ENCODE results near the gene GREM2. TPM values are rescaled to one million over a fixed set of nuclear protein-coding genes. Genes with fewer than 3 reads are reported as not detected.

Gene GREM2
- total and polyA plus RNA-seq, 2 experiments from 2014 or later: 47.8 to 86.5 TPM

- DNase-seq: no peak
- H3K4me3 ChIP-seq: no peak overlapping the region
- TF ChIP-seq EZH2phosphoT487 (IDR thresholded peaks at IDR 0.05; ENCODE audit: insufficient read depth, low read depth) (no peak), EZH2 (IDR thresholded peaks at IDR 0.05; ENCODE audit: insufficient read depth, poor library complexity, severe bottlenecking) (no peak)
- H3K9me3 ChIP-seq (ENCODE audit: low read depth): no peaks in the 10 kb centered on the region
- no peaks in the 10 kb centered on the region for H3K27me3 ChIP-seq (replicated peaks; ENCODE audit: insufficient read depth)
- no peaks in the 10 kb centered on the region for H3K4me1 ChIP-seq (ENCODE audit: insufficient read depth)
- no peaks in the 10 kb centered on the region for H3K36me3 ChIP-seq (ENCODE audit: low read depth)
- H3K79me2 ChIP-seq (ENCODE audit: insufficient read depth): no peaks in the 10 kb centered on the region
- WGBS, 2 experiments (ENCODE audit: low coverage in 1 of 2, low lambda C conversion rate in 2 of 2, missing lambda C conversion rate in 2 of 2): 91 to 96% methylated on average over 19 of the region's 19 CpGs
- in situ Hi-C loops (cut with MboI): no loop called here
- no peak overlapping the region for H3K4me2 ChIP-seq (ENCODE audit: unreplicated experiment)
- no peaks in the 10 kb centered on the region for H4K20me1 ChIP-seq (ENCODE audit: insufficient read depth)
- H3K27ac ChIP-seq: no peak overlapping the region
- H2AFZ ChIP-seq: no peak overlapping the region
- no peak overlapping the region for H3K9ac ChIP-seq
- H3F3A ChIP-seq (ENCODE audit: insufficient read depth): no peaks in the 10 kb centered on the region
- no peaks in the 10 kb centered on the region for H3K9me2 ChIP-seq (ENCODE audit: insufficient read depth)
Measured at GRCh38 chr1:240619906-240620621, 8.1 kb upstream of the GREM2 start.

GRCh38 chr1:240619357-240619756 is 7.4 kb upstream of the GREM2 start:
- H3K36me3 ChIP-seq (ENCODE audit: low read depth): no peaks in the 10 kb centered on the region
- no peaks in the 10 kb centered on the region for H3K9me2 ChIP-seq (ENCODE audit: insufficient read depth)
- in situ Hi-C loops (cut with MboI): no loop called here
- H3K4me3 ChIP-seq: no peak overlapping the region
- no peaks in the 10 kb centered on the region for H3K79me2 ChIP-seq (ENCODE audit: insufficient read depth)
- no peaks in the 10 kb centered on the region for H3K27me3 ChIP-seq (replicated peaks; ENCODE audit: insufficient read depth)
- no peak overlapping the region for H3K4me2 ChIP-seq (ENCODE audit: unreplicated experiment)
- H3K9ac ChIP-seq: no peak overlapping the region
- no peak overlapping the region for H2AFZ ChIP-seq
- no peak overlapping the region for H3K27ac ChIP-seq
- no peak for TF ChIP-seq EZH2phosphoT487 (IDR thresholded peaks at IDR 0.05; ENCODE audit: insufficient read depth, low read depth)
- no peak for TF ChIP-seq EZH2 (IDR thresholded peaks at IDR 0.05; ENCODE audit: insufficient read depth, poor library complexity, severe bottlenecking)
- no peaks in the 10 kb centered on the region for H4K20me1 ChIP-seq (ENCODE audit: insufficient read depth)
- no peak for DNase-seq
- H3K9me3 ChIP-seq (ENCODE audit: low read depth): no peaks in the 10 kb centered on the region
- WGBS, 2 experiments (ENCODE audit: low coverage in 1 of 2, low lambda C conversion rate in 2 of 2, missing lambda C conversion rate in 2 of 2): 83 to 85% methylated on average over 5 of the region's 5 CpGs
- no peaks in the 10 kb centered on the region for H3F3A ChIP-seq (ENCODE audit: insufficient read depth)
- H3K4me1 ChIP-seq (ENCODE audit: insufficient read depth): no peaks in the 10 kb centered on the region

- H3K9me3 ChIP-seq (ENCODE audit: low read depth): no peaks in the 10 kb centered on the region
- no peak overlapping the region for H3K27ac ChIP-seq
- H2AFZ ChIP-seq: no peak overlapping the region
- no peaks in the 10 kb centered on the region for H3K27me3 ChIP-seq (replicated peaks; ENCODE audit: insufficient read depth)
- TF ChIP-seq EZH2phosphoT487 (IDR thresholded peaks at IDR 0.05; ENCODE audit: insufficient read depth, low read depth) (no peak), EZH2 (IDR thresholded peaks at IDR 0.05; ENCODE audit: insufficient read depth, poor library complexity, severe bottlenecking) (no peak)
- H3K79me2 ChIP-seq (ENCODE audit: insufficient read depth): no peaks in the 10 kb centered on the region
- no peak overlapping the region for H3K4me2 ChIP-seq (ENCODE audit: unreplicated experiment)
- in situ Hi-C loops (cut with MboI): no loop called here
- no peaks in the 10 kb centered on the region for H4K20me1 ChIP-seq (ENCODE audit: insufficient read depth)
- 65 to 70% methylated on average over 4 of the region's 4 CpGs for WGBS, 2 experiments (ENCODE audit: low coverage in 1 of 2, low lambda C conversion rate in 2 of 2, missing lambda C conversion rate in 2 of 2)
- H3K36me3 ChIP-seq (ENCODE audit: low read depth): no peaks in the 10 kb centered on the region
- no peak for DNase-seq
- no peak overlapping the region for H3K4me3 ChIP-seq
- H3F3A ChIP-seq (ENCODE audit: insufficient read depth): no peaks in the 10 kb centered on the region
- H3K9ac ChIP-seq: no peak overlapping the region
- peaks cover under 1% of the 10 kb centered on the region; the same call in 1 of the 2 replicates for H3K4me1 ChIP-seq (ENCODE audit: insufficient read depth)
- H3K9me2 ChIP-seq (ENCODE audit: insufficient read depth): no peaks in the 10 kb centered on the region
Measured at GRCh38 chr1:240618946-240619345, 7.0 kb upstream of the GREM2 start.

GRCh38 chr1:240616018-240616417 is 4.1 kb upstream of the GREM2 start:
- H4K20me1 ChIP-seq (ENCODE audit: insufficient read depth): no peaks in the 10 kb centered on the region
- peaks cover 9% of the 10 kb centered on the region for H3K79me2 ChIP-seq (ENCODE audit: insufficient read depth)
- no peak overlapping the region for H3K4me2 ChIP-seq (ENCODE audit: unreplicated experiment)
- H3K9me3 ChIP-seq (ENCODE audit: low read depth): no peaks in the 10 kb centered on the region
- peaks cover 17% of the 10 kb centered on the region for H3K4me1 ChIP-seq (ENCODE audit: insufficient read depth)
- H3K9me2 ChIP-seq (ENCODE audit: insufficient read depth): no peaks in the 10 kb centered on the region
- H3K27me3 ChIP-seq (replicated peaks; ENCODE audit: insufficient read depth): no peaks in the 10 kb centered on the region
- no peak overlapping the region for H3K27ac ChIP-seq
- TF ChIP-seq EZH2 (IDR thresholded peaks at IDR 0.05; ENCODE audit: insufficient read depth, poor library complexity, severe bottlenecking) (no peak), EZH2phosphoT487 (IDR thresholded peaks at IDR 0.05; ENCODE audit: insufficient read depth, low read depth) (no peak)
- no peak for DNase-seq
- in situ Hi-C loops (cut with MboI): no loop called here
- no peak overlapping the region for H2AFZ ChIP-seq
- 97 to 98% methylated on average over 4 of the region's 4 CpGs for WGBS, 2 experiments (ENCODE audit: low coverage in 1 of 2, low lambda C conversion rate in 2 of 2, missing lambda C conversion rate in 2 of 2)
- no peak overlapping the region for H3K9ac ChIP-seq
- no peaks in the 10 kb centered on the region for H3K36me3 ChIP-seq (ENCODE audit: low read depth)
- H3F3A ChIP-seq (ENCODE audit: insufficient read depth): peaks cover 17% of the 10 kb centered on the region
- no peak overlapping the region for H3K4me3 ChIP-seq
